Esophagus squamous epithelium (tissue), 5 donors: ENCODE measurements around the gene PSENEN. TPM values are rescaled to one million over a fixed set of nuclear protein-coding genes. Genes with fewer than 3 reads are reported as not detected.

Experiments used
- DNase-seq: peaks from one replicate; lab custom pipeline; 2025; lab: John Stamatoyannopoulos, UW
- H3K27ac ChIP-seq, 4 donors: fragments of 200-600 bp; sonication (generic); one replicate each; pipeline ENCODE4 v1.5.1; 2016 to 2019; ENCODE audit warnings: mild to moderate bottlenecking in 1 of 4
- H3K27me3 ChIP-seq, 4 donors: fragments of 200-600 bp; sonication (generic); 1 replicate in 3 of 4; 2 replicates in 1 of 4; pipeline versions ENCODE4 v1.5.1 to v1.6.0; 2017 to 2021; ENCODE audit warnings: antibody characterized with exemption in 1 of 4
- H3K36me3 ChIP-seq, 3 donors: fragments of 200-600 bp; sonication (generic); one replicate each; pipeline ENCODE4 v1.5.1; 2016 to 2019
- H3K4me1 ChIP-seq, 3 donors: fragments of 200-600 bp; sonication (generic); one replicate each; pipeline ENCODE4 v1.5.1; 2017 to 2019
- H3K4me3 ChIP-seq, 4 donors: fragments of 200-600 bp; sonication (generic); 1 replicate in 3 of 4; 2 replicates in 1 of 4; pipeline ENCODE4 v1.5.1; 2016 to 2019; ENCODE audit warnings: mild to moderate bottlenecking in 2 of 4, moderate library complexity in 1 of 4
- H3K9me3 ChIP-seq, 3 donors: fragments of 200-600 bp; sonication (generic); one replicate each; pipeline ENCODE4 v1.5.1; 2016 to 2019
- POLR2A ChIP-seq, 4 donors: fragments of 450-650 bp; IDR thresholded peaks; one replicate each; pipeline ENCODE4 v1.6.1; 2017; ENCODE audit warnings: antibody characterized with exemption in 4 of 4, mild to moderate bottlenecking in 4 of 4, moderate library complexity in 3 of 4
- WGBS, 2 donors: methylation state at CpG; one replicate each; pipeline ENCODE4 v1.1.5; 2018; 5-methylcytosine and 5-hydroxymethylcytosine counted together
- intact Hi-C: fragments of 100-400 bp; cut with DNase I; formaldehyde crosslinking; loops from one replicate; pipeline ENCODE4 v1.15.0; 2022
- total RNA-seq, 4 donors: library from RNA; depleted of rRNA; stranded (reverse); fragments of >200 nt; gene quantifications; one replicate each; pipeline ENCODE4 v1.1.0, GENCODE V29; 2016
- TF ChIP-seq, protein P1 (sequence below), 6 experiments: fragments of 450-650 bp in 4 of 6; fragments of 200-600 bp in 2 of 6; sonication (generic) in 2 of 6; IDR thresholded peaks; one replicate each; pipeline ENCODE4 v1.5.1; 2016 to 2019; ENCODE audit warnings: antibody characterized with exemption in 6 of 6, mild to moderate bottlenecking in 4 of 6, moderate library complexity in 4 of 6
- donor health status: DM: yes; HTN: yes; CAD: no.

Gene PSENEN
- total RNA-seq, 4 donors from 2014 or later: 23.3 to 33.9 (median 32.3) TPM

DNA sequence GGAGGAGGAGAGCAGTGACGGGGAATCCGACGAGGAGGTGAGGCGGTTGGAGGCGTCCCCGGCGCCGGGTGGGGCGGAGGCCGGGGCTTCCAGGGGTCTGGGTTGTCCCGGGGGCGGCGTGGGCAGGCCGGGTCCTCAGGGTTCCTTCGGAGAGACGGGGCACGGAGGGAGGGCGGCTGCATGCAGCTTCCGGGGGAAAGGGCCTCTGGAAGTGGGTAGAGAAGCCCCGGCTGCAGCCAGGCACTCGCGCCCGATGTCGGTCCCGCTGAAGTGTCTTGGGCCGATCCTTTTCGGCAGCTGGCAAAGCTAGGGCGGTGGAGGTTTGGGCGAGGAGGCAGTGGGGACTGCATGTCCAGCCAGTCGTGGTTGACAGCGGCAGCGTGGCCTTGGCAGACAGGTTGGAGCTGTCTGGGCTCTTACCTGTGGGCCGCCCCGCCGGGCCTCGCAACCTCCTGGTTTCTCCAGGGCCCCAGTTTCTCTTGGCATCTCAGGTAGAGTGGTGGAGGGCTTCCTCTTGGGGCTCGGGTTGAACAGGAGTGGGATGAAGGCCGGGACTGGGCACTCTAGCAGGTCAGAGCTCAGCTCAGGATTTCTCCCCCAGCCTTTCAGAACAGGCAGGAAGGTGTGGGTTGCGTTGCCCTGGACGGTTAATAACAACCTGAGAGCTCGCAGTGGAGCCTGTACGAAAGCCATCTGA, 27.0 kb upstream of the PSENEN start:
- peaks cover 19 to 42% (median 24%) of the 10 kb centered on the region in 3 donors for H3K36me3 ChIP-seq
- intact Hi-C loops: loop anchor here (10.0 kb wide), 1 partner anchor 174 kb away; the partner anchor contains the start of gene TMEM147
- peak overlapping the region; percentile 75 to 98 (median 94) for H3K4me3 ChIP-seq
- DNase-seq: no peak
- H3K27ac ChIP-seq: peak overlapping the region; percentile 89 to 98 (median 94)
- 0 to 2% methylated on average over 9 to 20 of the region's 42 CpGs for WGBS, 2 donors
- no peak for TF ChIP-seq POLR2A (IDR thresholded peaks at IDR 0.05)
- TF ChIP-seq, protein P1, sequence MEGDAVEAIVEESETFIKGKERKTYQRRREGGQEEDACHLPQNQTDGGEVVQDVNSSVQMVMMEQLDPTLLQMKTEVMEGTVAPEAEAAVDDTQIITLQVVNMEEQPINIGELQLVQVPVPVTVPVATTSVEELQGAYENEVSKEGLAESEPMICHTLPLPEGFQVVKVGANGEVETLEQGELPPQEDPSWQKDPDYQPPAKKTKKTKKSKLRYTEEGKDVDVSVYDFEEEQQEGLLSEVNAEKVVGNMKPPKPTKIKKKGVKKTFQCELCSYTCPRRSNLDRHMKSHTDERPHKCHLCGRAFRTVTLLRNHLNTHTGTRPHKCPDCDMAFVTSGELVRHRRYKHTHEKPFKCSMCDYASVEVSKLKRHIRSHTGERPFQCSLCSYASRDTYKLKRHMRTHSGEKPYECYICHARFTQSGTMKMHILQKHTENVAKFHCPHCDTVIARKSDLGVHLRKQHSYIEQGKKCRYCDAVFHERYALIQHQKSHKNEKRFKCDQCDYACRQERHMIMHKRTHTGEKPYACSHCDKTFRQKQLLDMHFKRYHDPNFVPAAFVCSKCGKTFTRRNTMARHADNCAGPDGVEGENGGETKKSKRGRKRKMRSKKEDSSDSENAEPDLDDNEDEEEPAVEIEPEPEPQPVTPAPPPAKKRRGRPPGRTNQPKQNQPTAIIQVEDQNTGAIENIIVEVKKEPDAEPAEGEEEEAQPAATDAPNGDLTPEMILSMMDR (IDR thresholded peaks at IDR 0.05): no peak
- no peaks in the 10 kb centered on the region for H3K9me3 ChIP-seq
- no peaks in the 10 kb centered on the region for H3K27me3 ChIP-seq
- H3K4me1 ChIP-seq: peaks cover 24 to 41% (median 25%) of the 10 kb centered on the region in 3 donors

DNA sequence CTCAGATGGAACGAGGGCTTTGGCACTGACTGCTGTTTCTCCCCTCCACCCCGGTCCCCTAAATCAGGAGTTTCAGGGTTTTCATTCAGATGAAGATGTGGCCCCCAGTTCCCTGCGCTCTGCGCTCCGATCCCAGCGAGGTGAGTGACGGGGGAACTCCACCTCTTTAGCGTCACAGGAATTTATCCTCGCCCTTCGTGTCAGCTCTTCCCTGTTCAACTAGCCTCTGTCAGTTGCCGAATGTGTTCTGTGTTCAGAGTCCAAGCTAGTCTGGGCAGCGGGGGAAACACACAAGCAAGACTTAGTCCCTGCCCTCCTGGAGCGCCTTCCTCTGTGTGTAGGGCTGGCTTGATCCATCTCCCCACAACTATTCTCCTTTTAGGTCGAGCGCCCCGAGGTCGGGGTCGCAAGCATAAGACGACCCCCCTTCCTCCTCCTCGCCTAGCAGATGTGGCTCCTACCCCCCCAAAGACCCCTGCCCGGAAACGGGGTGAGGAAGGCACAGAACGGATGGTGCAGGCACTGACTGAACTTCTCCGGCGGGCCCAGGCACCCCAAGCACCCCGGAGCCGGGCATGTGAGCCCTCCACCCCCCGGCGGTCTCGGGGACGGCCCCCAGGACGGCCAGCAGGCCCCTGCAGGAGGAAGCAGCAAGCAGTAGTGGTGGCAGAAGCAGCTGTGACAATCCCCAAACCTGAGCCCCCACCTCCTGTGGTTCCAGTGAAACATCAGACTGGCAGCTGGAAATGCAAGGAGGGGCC, 25.9 kb upstream of the PSENEN start:
- Histone ChIP-seq H3K36me3 (peaks cover 30 to 53% (median 30%) of the 10 kb centered on the region in 3 donors), H3K4me3 (peak overlapping the region in 2 of 4 donors; percentile 93 to 98), H3K27ac (peak overlapping the region in 1 of 4 donors; percentile 96), H3K9me3 (no peaks in the 10 kb centered on the region), H3K27me3 (no peaks in the 10 kb centered on the region), H3K4me1 (peaks cover 24 to 41% (median 25%) of the 10 kb centered on the region in 3 donors)
- DNase-seq: no peak
- WGBS, 2 donors: 83 to 88% methylated on average over 13 to 19 of the region's 32 CpGs
- intact Hi-C loops: loop anchor here (10.0 kb wide), 1 partner anchor 175 kb away; the partner anchor contains the start of gene TMEM147
- no peak for TF ChIP-seq POLR2A (IDR thresholded peaks at IDR 0.05)
- TF ChIP-seq, protein P1 (IDR thresholded peaks at IDR 0.05): no peak

DNA sequence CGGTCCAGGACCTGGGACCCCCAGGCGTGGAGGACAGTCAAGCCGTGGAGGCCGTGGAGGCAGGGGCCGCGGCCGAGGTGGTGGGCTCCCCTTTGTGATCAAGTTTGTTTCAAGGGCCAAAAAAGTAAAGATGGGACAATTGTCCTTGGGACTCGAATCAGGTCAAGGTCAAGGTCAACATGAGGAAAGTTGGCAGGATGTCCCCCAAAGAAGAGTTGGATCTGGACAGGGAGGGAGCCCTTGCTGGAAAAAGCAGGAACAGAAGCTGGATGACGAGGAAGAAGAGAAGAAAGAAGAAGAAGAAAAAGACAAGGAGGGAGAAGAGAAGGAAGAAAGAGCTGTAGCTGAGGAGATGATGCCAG, 25.3 kb upstream of the PSENEN start:
- Histone ChIP-seq H3K4me3 (no peak overlapping the region), H3K4me1 (peaks cover 23 to 40% (median 24%) of the 10 kb centered on the region in 3 donors), H3K27me3 (no peaks in the 10 kb centered on the region), H3K27ac (no peak overlapping the region), H3K36me3 (peaks cover 35 to 58% (median 36%) of the 10 kb centered on the region in 3 donors), H3K9me3 (no peaks in the 10 kb centered on the region)
- DNase-seq: no peak
- WGBS, 2 donors: 87 to 89% methylated on average over 2 to 8 of the region's 9 CpGs
- intact Hi-C loops: no loop called here
- no peak for TF ChIP-seq POLR2A (IDR thresholded peaks at IDR 0.05)
- TF ChIP-seq, protein P1 (IDR thresholded peaks at IDR 0.05): no peak

DNA sequence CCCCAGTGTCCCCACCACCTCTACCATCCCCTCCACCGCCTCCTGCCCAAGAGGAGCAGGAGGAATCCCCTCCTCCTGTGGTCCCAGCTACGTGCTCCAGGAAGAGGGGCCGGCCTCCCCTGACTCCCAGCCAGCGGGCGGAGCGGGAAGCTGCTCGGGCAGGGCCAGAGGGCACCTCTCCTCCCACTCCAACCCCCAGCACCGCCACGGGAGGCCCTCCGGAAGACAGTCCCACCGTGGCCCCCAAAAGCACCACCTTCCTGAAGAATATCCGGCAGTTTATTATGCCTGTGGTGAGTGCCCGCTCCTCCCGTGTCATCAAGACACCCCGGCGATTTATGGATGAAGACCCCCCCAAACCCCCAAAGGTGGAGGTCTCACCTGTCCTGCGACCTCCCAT, 24.8 kb upstream of the PSENEN start:
- DNase-seq: no peak
- intact Hi-C loops: no loop called here
- peaks cover 40 to 63% (median 41%) of the 10 kb centered on the region in 3 donors for H3K36me3 ChIP-seq
- no peaks in the 10 kb centered on the region for H3K9me3 ChIP-seq
- H3K4me1 ChIP-seq: peaks cover 18 to 35% (median 19%) of the 10 kb centered on the region in 3 donors
- TF ChIP-seq POLR2A (IDR thresholded peaks at IDR 0.05): no peak
- TF ChIP-seq, protein P1 (IDR thresholded peaks at IDR 0.05): no peak
- no peaks in the 10 kb centered on the region for H3K27me3 ChIP-seq
- H3K27ac ChIP-seq: no peak overlapping the region
- 78 to 89% methylated on average over 3 to 9 of the region's 17 CpGs for WGBS, 2 donors
- no peak overlapping the region for H3K4me3 ChIP-seq

DNA sequence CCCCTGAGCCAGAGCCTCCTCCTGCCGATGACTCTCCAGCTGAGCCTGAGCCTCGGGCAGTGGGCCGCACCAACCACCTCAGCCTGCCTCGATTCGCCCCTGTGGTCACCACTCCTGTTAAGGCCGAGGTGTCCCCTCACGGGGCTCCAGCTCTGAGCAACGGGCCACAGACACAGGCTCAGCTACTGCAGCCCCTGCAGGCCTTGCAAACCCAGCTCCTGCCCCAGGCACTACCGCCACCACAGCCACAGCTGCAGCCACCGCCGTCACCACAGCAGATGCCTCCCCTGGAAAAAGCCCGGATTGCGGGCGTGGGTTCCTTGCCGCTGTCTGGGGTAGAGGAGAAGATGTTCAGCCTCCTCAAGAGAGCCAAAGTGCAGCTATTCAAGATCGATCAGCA, 24.1 kb upstream of the PSENEN start:
- no peaks in the 10 kb centered on the region for H3K27me3 ChIP-seq
- no peak for TF ChIP-seq POLR2A (IDR thresholded peaks at IDR 0.05)
- TF ChIP-seq, protein P1 (IDR thresholded peaks at IDR 0.05): no peak
- peaks cover 47 to 71% (median 48%) of the 10 kb centered on the region in 3 donors for H3K36me3 ChIP-seq
- peaks cover 12 to 28% (median 12%) of the 10 kb centered on the region in 3 donors for H3K4me1 ChIP-seq
- intact Hi-C loops: no loop called here
- no peaks in the 10 kb centered on the region for H3K9me3 ChIP-seq
- 97 to 100% methylated on average over 7 of the region's 16 CpGs for WGBS, 2 donors
- H3K27ac ChIP-seq: no peak overlapping the region
- no peak overlapping the region for H3K4me3 ChIP-seq
- DNase-seq: no peak
